Adrenal gland (tissue), 12 donors: ENCODE measurements around the gene LAYN. TPM values are rescaled to one million over a fixed set of nuclear protein-coding genes. Genes with fewer than 3 reads are reported as not detected.

Source experiments
- DNase-seq, 7 donors: peaks; one replicate each; pipeline ENCODE4 v3.0.0-alpha.2; 2019 to 2020
- H3K27ac ChIP-seq, 5 donors: fragments of 200-600 bp; sonication (generic) in 4 of 5; 1 replicate in 3 of 5; 2 replicates in 2 of 5; pipeline versions ENCODE4 v1.5.1 to v1.8.0; 2016 to 2020; ENCODE audit warnings: mild to moderate bottlenecking in 1 of 5
- H3K27me3 ChIP-seq: fragments of 200-600 bp; 2 replicates; pipeline ENCODE4 v1.8.0; 2021
- H3K36me3 ChIP-seq, 2 donors: fragments of 200-600 bp; replicated peaks in 1 of 2; 1 replicate in 1 of 2; 2 replicates in 1 of 2; pipeline versions ENCODE4 v1.5.1 to v1.8.0; 2018 to 2022
- H3K4me1 ChIP-seq, 2 donors: fragments of 200-600 bp; replicated peaks in 1 of 2; 1 replicate in 1 of 2; 2 replicates in 1 of 2; pipeline versions ENCODE4 v1.5.1 to v1.8.0; 2018 to 2021
- H3K4me3 ChIP-seq, 4 donors: fragments of 200-600 bp; sonication (generic) in 3 of 4; one replicate each; pipeline ENCODE4 v1.5.1; 2016 to 2018
- H3K9me3 ChIP-seq, 3 donors: fragments of 200-600 bp; sonication (generic) in 1 of 3; replicated peaks in 1 of 3; 1 replicate in 2 of 3; 2 replicates in 1 of 3; pipeline versions ENCODE4 v1.5.1 to v1.8.0; 2016 to 2021
- POLR2A ChIP-seq, 2 donors: fragments of 450-650 bp; IDR thresholded peaks; one replicate each; pipeline ENCODE4 v1.6.1; 2017; ENCODE audit warnings: antibody characterized with exemption in 2 of 2, mild to moderate bottlenecking in 2 of 2, moderate library complexity in 1 of 2
- WGBS, 4 donors: extraction: QIAGEN DNeasy Blood & Tissue Kit in 2 of 4; methylation state at CpG; one replicate each; pipeline versions ENCODE4 v1.1.5 to v1.1.7; 2013 to 2017; 5-methylcytosine and 5-hydroxymethylcytosine counted together
- intact Hi-C, 2 donors: fragments of 100-400 bp; cut with DNase I; formaldehyde crosslinking; loops; one replicate each; pipeline versions ENCODE4 v1.14.1 to v1.15.0; 2022 to 2023
- polyA plus RNA-seq, 3 donors: library from polyadenylated mRNA; stranded (reverse); fragments of 200-250 nt in 2 of 3; fragments of 350-450 nt in 1 of 3; fragmentation: Illumina TruSeq in 1 of 3; extraction: RNeasy Lipid Tissue Mini Kit (QIAGEN cat#74804) in 1 of 3; gene quantifications; one replicate each; pipeline ENCODE4 v1.2.3, GENCODE V29; 2013 to 2014
- total RNA-seq, 9 donors: library from RNA; depleted of rRNA in 4 of 9; stranded (reverse); fragments of >200 nt in 4 of 9; fragments of 120-200 nt in 1 of 9; fragmentation: NEBNext Ultra II Directional in 1 of 9; extraction: Animal tissue kit (Norgen Biotek cat#: 25700) in 1 of 9; gene quantifications; one replicate each; pipeline versions ENCODE4 v1.1.0 to v1.2.4, GENCODE V29; 2013 to 2023
- TF ChIP-seq, protein P1 (sequence below), 6 experiments: fragments of 450-650 bp in 4 of 6; fragments of 200-600 bp in 2 of 6; sonication (generic) in 1 of 6; IDR thresholded peaks; 1 replicate in 5 of 6; 2 replicates in 1 of 6; pipeline versions ENCODE4 v1.5.1 to v1.8.0; 2016 to 2021; ENCODE audit warnings: antibody characterized with exemption in 6 of 6, mild to moderate bottlenecking in 2 of 6, moderate library complexity in 1 of 6
- donor health status: healthy with polysubstance abuse.
- donor health status: Bipolar disorder and iron deficiency.
- donor health status: DM: yes; HTN: yes; CAD: no.
- donor health status: DM: no; HTN: no; CAD: no.
- donor health status: DM: no; HTN: no; CAD: no.
- donor health status: DM: yes; HTN: yes; CAD: no.

Gene LAYN
- total and polyA plus RNA-seq, 12 donors: 1.5 to 5.4 (median 2.2) TPM

DNA sequence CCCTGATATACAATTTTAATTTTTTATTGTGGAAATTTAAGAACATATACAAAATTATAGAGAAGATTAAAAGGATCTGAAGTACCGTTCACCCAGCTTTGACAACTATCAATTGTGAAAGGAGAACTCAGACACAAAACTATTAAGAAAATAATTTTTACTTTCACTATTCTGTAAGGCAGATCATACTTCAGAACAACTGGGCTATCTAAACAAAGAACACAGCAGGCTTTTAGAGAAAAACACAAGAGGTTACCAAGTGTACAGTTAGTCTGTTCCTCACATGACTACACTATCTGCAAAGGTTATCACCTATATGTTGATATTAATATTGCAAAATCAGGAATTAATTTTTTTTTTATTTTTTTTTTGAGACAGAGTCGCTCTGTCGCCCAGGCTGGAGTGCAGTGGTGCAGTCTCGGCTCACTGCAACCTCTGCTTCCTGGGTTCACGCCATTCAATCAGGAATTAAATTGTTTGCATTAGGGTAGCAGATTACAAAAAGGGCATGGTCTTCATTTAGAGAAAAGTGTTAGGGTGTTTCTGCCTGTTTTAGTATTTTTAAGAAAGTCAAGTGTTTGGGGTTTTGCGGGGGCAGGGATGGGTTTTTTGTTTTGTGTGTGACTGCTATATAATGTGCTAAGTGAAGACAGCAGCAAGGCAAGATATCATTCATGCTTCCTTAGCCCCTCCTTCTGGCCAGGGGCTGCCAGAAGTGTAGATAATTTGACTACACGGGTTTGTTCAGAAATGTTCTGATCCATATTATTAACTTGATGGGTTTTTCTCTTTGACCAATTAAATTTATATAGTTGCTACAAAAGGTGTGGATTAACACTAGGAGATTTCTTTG, 34.1 kb downstream of the LAYN start:
- Histone ChIP-seq H3K36me3 (no peaks in the 10 kb centered on the region), H3K27ac (no peak overlapping the region), H3K4me1 (peaks cover 0 to 3% of the 10 kb centered on the region in 2 donors), H3K9me3 (no peaks in the 10 kb centered on the region), H3K27me3 (no peaks in the 10 kb centered on the region), H3K4me3 (no peak overlapping the region)
- TF ChIP-seq, protein P1, sequence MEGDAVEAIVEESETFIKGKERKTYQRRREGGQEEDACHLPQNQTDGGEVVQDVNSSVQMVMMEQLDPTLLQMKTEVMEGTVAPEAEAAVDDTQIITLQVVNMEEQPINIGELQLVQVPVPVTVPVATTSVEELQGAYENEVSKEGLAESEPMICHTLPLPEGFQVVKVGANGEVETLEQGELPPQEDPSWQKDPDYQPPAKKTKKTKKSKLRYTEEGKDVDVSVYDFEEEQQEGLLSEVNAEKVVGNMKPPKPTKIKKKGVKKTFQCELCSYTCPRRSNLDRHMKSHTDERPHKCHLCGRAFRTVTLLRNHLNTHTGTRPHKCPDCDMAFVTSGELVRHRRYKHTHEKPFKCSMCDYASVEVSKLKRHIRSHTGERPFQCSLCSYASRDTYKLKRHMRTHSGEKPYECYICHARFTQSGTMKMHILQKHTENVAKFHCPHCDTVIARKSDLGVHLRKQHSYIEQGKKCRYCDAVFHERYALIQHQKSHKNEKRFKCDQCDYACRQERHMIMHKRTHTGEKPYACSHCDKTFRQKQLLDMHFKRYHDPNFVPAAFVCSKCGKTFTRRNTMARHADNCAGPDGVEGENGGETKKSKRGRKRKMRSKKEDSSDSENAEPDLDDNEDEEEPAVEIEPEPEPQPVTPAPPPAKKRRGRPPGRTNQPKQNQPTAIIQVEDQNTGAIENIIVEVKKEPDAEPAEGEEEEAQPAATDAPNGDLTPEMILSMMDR (IDR thresholded peaks at IDR 0.05): no peak
- no peak for TF ChIP-seq POLR2A (IDR thresholded peaks at IDR 0.05)
- 46 to 56% (median 55%) methylated on average over 7 of the region's 7 CpGs for WGBS, 4 donors
- intact Hi-C loops: no loop called here
- no peak for DNase-seq

DNA sequence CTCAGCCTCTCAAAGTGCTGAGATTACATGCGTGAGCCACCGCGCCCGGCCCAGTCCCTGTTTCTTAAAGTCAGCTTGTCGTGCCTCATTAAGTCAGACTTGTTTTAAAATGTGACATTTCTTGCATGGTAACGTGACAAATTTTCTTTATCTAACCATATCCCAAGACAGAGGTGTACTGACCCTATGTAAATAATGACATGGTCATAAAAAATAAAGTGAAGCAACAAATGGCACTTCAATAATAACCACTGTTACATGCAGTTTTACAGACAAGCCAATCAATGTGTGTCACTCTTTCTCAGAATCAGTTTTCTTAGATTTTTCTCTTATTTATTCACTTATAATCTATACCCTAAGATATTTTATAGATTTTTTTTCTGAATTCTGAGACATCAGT, 35.2 kb downstream of the LAYN start:
- Histone ChIP-seq H3K27ac (no peak overlapping the region), H3K9me3 (no peaks in the 10 kb centered on the region), H3K4me1 (peaks cover 0 to 3% of the 10 kb centered on the region in 2 donors), H3K27me3 (no peaks in the 10 kb centered on the region), H3K4me3 (no peak overlapping the region), H3K36me3 (no peaks in the 10 kb centered on the region)
- DNase-seq: no peak
- TF ChIP-seq POLR2A (IDR thresholded peaks at IDR 0.05): no peak
- TF ChIP-seq, protein P1 (IDR thresholded peaks at IDR 0.05): no peak
- WGBS, 4 donors: 92 to 96% (median 93%) methylated on average over 6 of the region's 6 CpGs
- intact Hi-C loops: no loop called here

DNA sequence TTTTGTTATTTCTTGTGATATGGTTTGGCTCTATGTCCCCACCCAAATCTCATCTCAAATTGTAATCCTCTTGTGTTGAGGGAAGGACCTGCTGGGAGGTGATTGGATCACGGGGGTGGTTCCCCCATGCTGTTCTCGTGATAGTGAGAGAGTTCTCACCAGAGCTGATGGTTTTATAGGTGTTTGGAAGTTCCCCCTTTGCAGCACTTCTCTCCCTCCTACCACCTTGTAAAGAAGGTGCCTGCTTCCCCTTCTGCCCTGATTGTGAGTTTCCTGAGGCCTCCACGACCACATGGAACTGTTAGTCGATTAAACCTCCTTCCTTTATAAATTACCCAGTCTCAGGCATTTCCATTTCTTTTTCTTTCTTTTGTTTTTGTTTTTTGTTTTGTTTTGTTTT, 37.3 kb downstream of the LAYN start:
- DNase-seq: no peak
- H3K4me1 ChIP-seq: no peaks in the 10 kb centered on the region
- intact Hi-C loops: loop anchor here in 1 of 2 donors (2.0 kb wide), 1 partner anchor 15 kb away; no protein-coding TSS in a partner anchor
- no peaks in the 10 kb centered on the region for H3K27me3 ChIP-seq
- H3K4me3 ChIP-seq: no peak overlapping the region
- TF ChIP-seq POLR2A (IDR thresholded peaks at IDR 0.05): no peak
- TF ChIP-seq, protein P1 (IDR thresholded peaks at IDR 0.05): no peak
- no peaks in the 10 kb centered on the region for H3K36me3 ChIP-seq
- WGBS, 4 donors: 75 to 79% (median 78%) methylated on average over 4 of the region's 4 CpGs
- H3K9me3 ChIP-seq: no peaks in the 10 kb centered on the region
- no peak overlapping the region for H3K27ac ChIP-seq

DNA sequence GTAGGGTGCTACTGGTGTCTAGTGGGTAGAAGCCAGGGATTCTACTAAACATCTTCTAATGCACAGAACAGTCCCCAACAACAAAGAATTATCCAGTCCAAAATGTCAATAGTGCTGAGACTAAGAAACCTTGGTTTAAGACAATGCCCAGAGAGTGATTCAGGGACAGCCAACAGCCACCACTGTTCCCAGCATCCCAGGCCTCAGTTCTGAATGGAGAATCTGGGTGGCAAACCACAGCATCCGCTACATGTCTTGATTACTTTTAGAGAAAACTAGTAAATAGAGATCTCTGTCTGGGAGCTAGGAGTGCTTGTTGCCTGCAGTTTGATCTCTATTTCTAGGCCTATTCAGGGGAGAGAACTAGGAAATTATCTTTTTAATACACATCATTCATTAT, 40.8 kb downstream of the LAYN start:
- Histone ChIP-seq H3K36me3 (no peaks in the 10 kb centered on the region), H3K27me3 (no peaks in the 10 kb centered on the region), H3K4me1 (no peaks in the 10 kb centered on the region), H3K9me3 (no peaks in the 10 kb centered on the region), H3K4me3 (no peak overlapping the region), H3K27ac (no peak overlapping the region)
- TF ChIP-seq POLR2A (IDR thresholded peaks at IDR 0.05): no peak
- TF ChIP-seq, protein P1 (IDR thresholded peaks at IDR 0.05): no peak
- DNase-seq: no peak
- 92 to 100% (median 100%) methylated on average over 1 of the region's 1 CpG for WGBS, 4 donors
- intact Hi-C loops: loop anchor here in 1 of 2 donors (5.0 kb wide), 1 partner anchor 261 kb away; no protein-coding TSS in a partner anchor
